ENCODE measurements around the gene UQCRC2. TPM values are rescaled to one million over a fixed set of nuclear protein-coding genes. Genes with fewer than 3 reads are reported as not detected.

Gene UQCRC2
- total and polyA plus RNA-seq, 2 donors (not counting 1 experiment from before 2014, with no cell fraction given), result 204 to 207 TPM

DNA sequence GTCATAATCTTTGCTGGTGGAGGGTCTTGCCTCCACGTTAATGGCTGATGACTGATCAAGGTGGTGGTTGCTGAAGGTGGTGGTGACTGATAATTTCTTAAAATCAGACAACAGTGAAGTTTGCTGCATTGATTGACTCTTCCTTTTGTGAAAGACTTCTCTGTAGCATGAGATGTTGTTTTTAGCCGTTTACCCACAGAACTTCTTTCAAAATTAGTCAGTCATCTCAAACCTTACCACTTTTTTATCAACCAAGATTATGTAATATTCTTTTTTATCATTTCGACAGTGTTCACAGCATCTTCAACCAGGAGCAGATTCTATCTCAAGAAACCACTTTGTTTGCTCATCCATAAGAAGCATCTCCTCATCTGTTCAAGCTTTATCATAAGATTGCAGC lies 5.9 kb downstream of the UQCRC2 start:
- Histone ChIP-seq H2AFZ (ENCODE audit: low read length) (no peak overlapping the region), H3K27me3 (ENCODE audit: control insufficient read depth, insufficient read depth, low read length) (no peaks in the 10 kb centered on the region), H3K27ac (ENCODE audit: insufficient read depth, low read length) (no peak overlapping the region), H3K9ac (ENCODE audit: insufficient read depth, low read length) (no peak overlapping the region), H3K9me3 (ENCODE audit: control insufficient read depth, insufficient read depth, low read depth, low read length) (no peaks in the 10 kb centered on the region), H3K4me3 (replicated peaks in 1 of 4; ENCODE audit: control extremely low read depth in 1 of 4, insufficient read depth in 1 of 4, low read depth in 3 of 4, low read length in 4 of 4) (no peak overlapping the region), H3K4me1 (ENCODE audit: control insufficient read depth, extremely low read depth, insufficient read depth, low read length) (peaks cover 3% of the 10 kb centered on the region), H3K79me2 (ENCODE audit: control insufficient read depth, insufficient read depth, low read length) (peaks cover 28% of the 10 kb centered on the region), H4K20me1 (ENCODE audit: control insufficient read depth, extremely low read depth, insufficient read depth, low read length) (no peaks in the 10 kb centered on the region), H3K4me2 (ENCODE audit: extremely low read depth, insufficient read depth, low read length) (no peak overlapping the region), H3K36me3 (ENCODE audit: control insufficient read depth, insufficient read depth, low read length) (peaks cover 13% of the 10 kb centered on the region)
- no peak for DNase-seq (ENCODE audit: low read depth in 2 of 2)
- TF ChIP-seq, protein P1, sequence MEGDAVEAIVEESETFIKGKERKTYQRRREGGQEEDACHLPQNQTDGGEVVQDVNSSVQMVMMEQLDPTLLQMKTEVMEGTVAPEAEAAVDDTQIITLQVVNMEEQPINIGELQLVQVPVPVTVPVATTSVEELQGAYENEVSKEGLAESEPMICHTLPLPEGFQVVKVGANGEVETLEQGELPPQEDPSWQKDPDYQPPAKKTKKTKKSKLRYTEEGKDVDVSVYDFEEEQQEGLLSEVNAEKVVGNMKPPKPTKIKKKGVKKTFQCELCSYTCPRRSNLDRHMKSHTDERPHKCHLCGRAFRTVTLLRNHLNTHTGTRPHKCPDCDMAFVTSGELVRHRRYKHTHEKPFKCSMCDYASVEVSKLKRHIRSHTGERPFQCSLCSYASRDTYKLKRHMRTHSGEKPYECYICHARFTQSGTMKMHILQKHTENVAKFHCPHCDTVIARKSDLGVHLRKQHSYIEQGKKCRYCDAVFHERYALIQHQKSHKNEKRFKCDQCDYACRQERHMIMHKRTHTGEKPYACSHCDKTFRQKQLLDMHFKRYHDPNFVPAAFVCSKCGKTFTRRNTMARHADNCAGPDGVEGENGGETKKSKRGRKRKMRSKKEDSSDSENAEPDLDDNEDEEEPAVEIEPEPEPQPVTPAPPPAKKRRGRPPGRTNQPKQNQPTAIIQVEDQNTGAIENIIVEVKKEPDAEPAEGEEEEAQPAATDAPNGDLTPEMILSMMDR (conservative IDR thresholded peaks at IDR 0.05 in 1 of 2, IDR thresholded peaks at IDR 0.05 in 1 of 2; ENCODE audit: low read depth in 1 of 2, low read length in 2 of 2), result no peak
- TF ChIP-seq EZH2 (IDR thresholded peaks at IDR 0.05; ENCODE audit: low read length, missing control alignments), result no peak

- no peak for TF ChIP-seq EZH2 (IDR thresholded peaks at IDR 0.05; ENCODE audit: low read length, missing control alignments)
- TF ChIP-seq, protein P1 (conservative IDR thresholded peaks at IDR 0.05 in 1 of 2, IDR thresholded peaks at IDR 0.05 in 1 of 2; ENCODE audit: low read depth in 1 of 2, low read length in 2 of 2), result no peak
- Histone ChIP-seq H3K27me3 (ENCODE audit: control insufficient read depth, insufficient read depth, low read length) (no peaks in the 10 kb centered on the region), H3K27ac (ENCODE audit: insufficient read depth, low read length) (no peak overlapping the region), H3K9ac (ENCODE audit: insufficient read depth, low read length) (no peak overlapping the region), H3K79me2 (ENCODE audit: control insufficient read depth, insufficient read depth, low read length) (no peaks in the 10 kb centered on the region), H3K9me3 (ENCODE audit: control insufficient read depth, insufficient read depth, low read depth, low read length) (no peaks in the 10 kb centered on the region), H2AFZ (ENCODE audit: low read length) (no peak overlapping the region), H3K4me2 (ENCODE audit: extremely low read depth, insufficient read depth, low read length) (no peak overlapping the region), H3K36me3 (ENCODE audit: control insufficient read depth, insufficient read depth, low read length) (peaks cover 14% of the 10 kb centered on the region), H3K4me3 (replicated peaks in 1 of 4; ENCODE audit: control extremely low read depth in 1 of 4, insufficient read depth in 1 of 4, low read depth in 3 of 4, low read length in 4 of 4) (no peak overlapping the region), H4K20me1 (ENCODE audit: control insufficient read depth, extremely low read depth, insufficient read depth, low read length) (no peaks in the 10 kb centered on the region), H3K4me1 (ENCODE audit: control insufficient read depth, extremely low read depth, insufficient read depth, low read length) (no peaks in the 10 kb centered on the region)
- no peak for DNase-seq (ENCODE audit: low read depth in 2 of 2)
These were observed 9.3 kb downstream of the UQCRC2 start for GRCh38 chr16:21962475-21962874.

DNA sequence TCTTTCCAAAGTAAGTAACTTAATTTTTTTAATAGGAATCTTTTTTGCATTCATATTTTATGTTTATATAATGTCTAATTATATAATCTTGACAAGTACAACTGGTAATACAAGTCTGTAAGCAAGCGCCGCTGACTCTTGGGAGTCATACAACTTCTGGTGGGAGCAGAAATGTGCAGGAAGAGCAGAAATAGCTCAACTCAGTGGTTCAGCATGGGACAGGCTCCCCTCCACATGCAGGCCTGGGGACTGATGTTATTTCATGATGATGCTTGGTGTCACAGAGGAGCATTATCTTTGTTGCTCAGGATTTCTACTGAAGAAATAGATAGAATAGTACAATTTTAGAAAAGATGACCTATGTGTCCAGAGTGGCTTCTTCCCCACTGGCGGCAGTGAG lies 10.7 kb downstream of the UQCRC2 start:
- Histone ChIP-seq H3K79me2 (ENCODE audit: control insufficient read depth, insufficient read depth, low read length) (no peaks in the 10 kb centered on the region), H3K9me3 (ENCODE audit: control insufficient read depth, insufficient read depth, low read depth, low read length) (no peaks in the 10 kb centered on the region), H2AFZ (ENCODE audit: low read length) (no peak overlapping the region), H3K4me1 (ENCODE audit: control insufficient read depth, extremely low read depth, insufficient read depth, low read length) (no peaks in the 10 kb centered on the region), H3K36me3 (ENCODE audit: control insufficient read depth, insufficient read depth, low read length) (peaks cover 12% of the 10 kb centered on the region), H3K4me2 (ENCODE audit: extremely low read depth, insufficient read depth, low read length) (no peak overlapping the region), H3K27ac (ENCODE audit: insufficient read depth, low read length) (no peak overlapping the region), H3K9ac (ENCODE audit: insufficient read depth, low read length) (no peak overlapping the region), H3K27me3 (ENCODE audit: control insufficient read depth, insufficient read depth, low read length) (no peaks in the 10 kb centered on the region), H4K20me1 (ENCODE audit: control insufficient read depth, extremely low read depth, insufficient read depth, low read length) (no peaks in the 10 kb centered on the region), H3K4me3 (replicated peaks in 1 of 4; ENCODE audit: control extremely low read depth in 1 of 4, insufficient read depth in 1 of 4, low read depth in 3 of 4, low read length in 4 of 4) (no peak overlapping the region)
- TF ChIP-seq, protein P1 (conservative IDR thresholded peaks at IDR 0.05 in 1 of 2, IDR thresholded peaks at IDR 0.05 in 1 of 2; ENCODE audit: low read depth in 1 of 2, low read length in 2 of 2), result no peak
- TF ChIP-seq EZH2 (IDR thresholded peaks at IDR 0.05; ENCODE audit: low read length, missing control alignments), result no peak
- no peak for DNase-seq (ENCODE audit: low read depth in 2 of 2)
